ENCODE data around the gene RBM34.
"Not testable (repeated sequence)": the region's sequence is repeated elsewhere in the genome, so short reads cannot be mapped to it uniquely, and the experiment has no call there.

RBM34 gene

GRCh38 chr1:235168375-235168774 is 7.3 kb upstream of the RBM34 start:
- ChIA-PET POLR2A (ENCODE audit: low non-redundant PET) (no interaction called here), CTCF (interaction anchor here (0.7 kb wide), 1 partner anchor 278 kb away, joined by 6 read pairs; no protein-coding TSS in a partner anchor)
- no peak for TF ChIP-seq CTCF (conservative IDR thresholded peaks at IDR 0.05; ENCODE audit: low read depth)
- DNase-seq (ENCODE audit: low spot score) = no peak
- no peak overlapping the region for H3K27ac ChIP-seq

DNA sequence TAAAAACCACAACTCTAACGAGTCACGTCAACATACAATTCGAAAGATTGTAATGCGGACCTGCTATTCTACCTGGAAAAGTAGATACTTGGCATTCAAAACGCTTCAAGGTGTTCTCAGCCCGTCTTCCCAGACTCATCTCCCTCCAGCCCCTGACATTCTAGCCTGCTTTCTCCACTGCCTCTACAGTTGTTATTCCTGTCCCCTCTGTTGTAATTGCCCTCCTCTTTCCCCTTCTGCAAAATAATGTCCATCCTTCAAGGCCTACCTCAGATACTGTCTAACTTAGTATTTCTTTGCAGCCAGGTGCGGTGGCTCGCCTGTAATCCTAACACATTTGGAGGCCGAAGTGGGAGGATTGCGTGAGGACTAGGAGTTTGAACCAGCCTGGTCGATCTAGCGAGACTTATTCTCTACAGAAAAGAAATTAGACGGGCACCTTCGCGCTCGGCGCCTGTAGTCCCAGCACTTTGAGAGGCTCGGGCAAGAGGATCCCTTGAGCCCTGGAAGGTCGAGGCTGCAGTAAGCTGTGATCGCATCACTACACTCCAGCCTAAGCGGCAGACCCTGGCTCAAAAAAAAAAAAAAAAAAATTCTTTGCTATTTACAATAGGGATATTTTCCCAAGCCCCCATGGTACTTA is 756 bp upstream of the RBM34 start:
- DNase-seq (ENCODE audit: low spot score) = no peak
- H3K27ac ChIP-seq = peak overlapping the region; percentile 91
- ChIA-PET CTCF (no interaction called here), POLR2A (ENCODE audit: low non-redundant PET) (interaction anchor here (0.6 to 0.7 kb wide), 2 partner anchors 17 to 719 kb away, joined by 3 to 4 read pairs; no protein-coding TSS in a partner anchor)
- TF ChIP-seq CTCF (conservative IDR thresholded peaks at IDR 0.05; ENCODE audit: low read depth) = no peak

DNA sequence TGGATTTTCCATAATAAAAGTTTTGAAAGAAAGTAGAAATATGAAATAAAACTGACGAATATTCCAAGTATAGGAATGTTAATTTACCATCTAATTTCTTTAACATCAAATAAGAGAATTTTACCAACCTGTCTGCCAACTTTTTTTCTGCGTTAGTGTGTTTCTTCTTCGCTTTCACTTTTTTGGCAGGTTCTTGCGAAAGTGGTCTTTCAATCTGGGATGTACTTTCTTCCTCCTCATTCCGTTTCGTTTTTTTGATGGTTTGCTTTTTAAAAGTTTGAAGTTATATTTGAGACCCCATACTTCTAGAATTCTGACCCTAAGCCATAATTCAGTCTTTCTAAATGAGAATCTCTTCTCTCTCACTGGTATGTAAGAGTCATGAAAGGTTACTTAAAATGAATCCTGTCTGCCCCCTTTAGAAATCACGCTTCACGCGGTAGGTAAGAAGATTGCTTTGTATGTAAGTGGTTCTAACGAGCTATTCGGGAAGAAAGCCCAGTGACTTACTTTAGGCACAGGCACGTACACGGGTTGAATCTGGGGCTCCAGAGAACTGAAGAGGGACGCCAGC is 580 bp downstream of the RBM34 start:
- peak overlapping the region; percentile 91 for H3K27ac ChIP-seq
- TF ChIP-seq CTCF (conservative IDR thresholded peaks at IDR 0.05; ENCODE audit: low read depth) = no peak
- POLR2A ChIA-PET (ENCODE audit: low non-redundant PET) = interaction anchor here (0.6 to 0.7 kb wide), 3 partner anchors 26 to 255 kb away, joined by 3 read pairs; no protein-coding TSS in a partner anchor
- CTCF ChIA-PET = interaction anchor here (0.6 to 0.7 kb wide), 3 partner anchors 23 to 252 kb away, joined by 3 to 4 read pairs (median 3); no protein-coding TSS in a partner anchor
- DNase-seq (ENCODE audit: low spot score) = no peak

DNA sequence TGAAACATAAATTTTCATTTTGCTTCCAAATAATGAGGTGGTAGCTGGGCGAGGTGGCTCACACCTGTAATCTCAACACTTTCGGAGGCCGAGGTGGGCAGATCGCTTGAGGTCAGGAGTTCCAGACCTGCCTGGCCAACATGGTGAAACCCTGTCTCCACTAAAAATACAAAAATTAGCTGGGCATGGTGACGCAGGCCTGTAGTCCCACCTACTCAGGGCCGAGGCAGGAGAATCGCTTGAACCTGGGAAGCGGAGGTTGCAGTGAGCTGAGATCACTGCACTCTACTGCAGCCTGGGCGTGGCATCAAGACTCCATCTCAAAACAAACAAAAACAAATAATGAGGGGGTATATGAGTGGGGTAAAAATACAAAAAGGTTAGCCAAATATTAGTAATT is 1.1 kb downstream of the RBM34 start:
- DNase-seq (ENCODE audit: low spot score); CTCF ChIA-PET; POLR2A ChIA-PET (ENCODE audit: low non-redundant PET): not testable (repeated sequence)
- peak overlapping the region; percentile 50 for H3K27ac ChIP-seq

DNA sequence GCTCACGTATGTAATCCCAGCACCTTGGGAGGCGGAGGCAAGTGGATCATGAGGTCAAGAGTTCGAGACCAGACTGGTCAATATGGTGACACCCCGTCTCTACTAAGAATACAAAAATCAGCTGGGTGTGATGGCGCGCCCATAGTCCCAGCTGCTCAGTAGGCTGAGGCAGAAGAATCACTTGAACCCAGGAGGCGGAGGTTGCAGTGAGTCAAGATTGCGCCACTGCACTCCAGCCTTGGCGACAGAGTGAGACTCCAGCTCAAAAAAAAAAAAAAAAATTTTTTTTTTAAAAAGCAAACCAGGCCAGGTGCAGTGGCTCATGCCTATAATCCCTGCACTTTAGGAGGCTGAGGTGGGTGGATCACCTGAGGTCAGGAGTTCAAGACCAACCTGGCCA is 1.8 kb downstream of the RBM34 start:
- not testable (repeated sequence) for DNase-seq (ENCODE audit: low spot score)
- CTCF ChIA-PET = interaction anchor here (0.6 kb wide), 1 partner anchor 855 kb away, joined by 6 read pairs; no protein-coding TSS in a partner anchor
- 0 out of 2 replicates have a peak overlapping the region, but pooled peaks have one; percentile 5 for H3K27ac ChIP-seq
- POLR2A ChIA-PET (ENCODE audit: low non-redundant PET) = interaction anchor here (0.6 kb wide), 1 partner anchor 31 kb away, joined by 4 read pairs; the partner anchor contains the start of gene TOMM20

- H3K27ac ChIP-seq = 0 out of 2 replicates have a peak overlapping the region, but pooled peaks have one; percentile 5
- POLR2A ChIA-PET (ENCODE audit: low non-redundant PET) = interaction anchor here (0.6 kb wide), 1 partner anchor 30 kb away, joined by 4 read pairs; the partner anchor contains the start of gene TOMM20
- no peak for DNase-seq (ENCODE audit: low spot score)
- CTCF ChIA-PET = interaction anchor here (0.6 kb wide), 2 partner anchors 323 to 856 kb away, joined by 4 to 6 read pairs; no protein-coding TSS in a partner anchor
- TF ChIP-seq CTCF (conservative IDR thresholded peaks at IDR 0.05; ENCODE audit: low read depth) = no peak
These were observed 2.4 kb downstream of the RBM34 start for GRCh38 chr1:235158680-235159079.

DNA sequence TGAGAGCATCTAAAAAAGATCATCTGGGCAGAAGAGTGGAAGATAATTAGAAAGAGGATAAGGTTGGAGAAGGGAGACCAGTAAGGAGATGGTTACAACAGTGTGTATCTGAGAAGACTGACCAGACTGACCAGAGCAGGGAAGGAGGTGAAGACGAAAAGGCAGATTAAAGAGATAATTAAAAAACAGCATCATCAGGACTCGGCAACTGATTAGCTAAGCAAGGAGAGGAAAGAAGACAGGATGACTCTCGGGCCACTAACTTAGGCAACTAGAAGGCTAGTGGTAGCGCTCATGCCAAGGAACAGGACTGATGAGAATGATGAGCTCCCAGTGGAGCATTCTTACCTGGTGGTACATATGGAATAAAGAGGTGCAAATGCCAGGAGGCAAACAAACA is 3.9 kb downstream of the RBM34 start:
- DNase-seq (ENCODE audit: low spot score) = no peak
- POLR2A ChIA-PET (ENCODE audit: low non-redundant PET) = no interaction called here
- CTCF ChIA-PET = interaction anchor here (0.6 kb wide), 1 partner anchor 284 kb away, joined by 3 read pairs; no protein-coding TSS in a partner anchor
- no peak for TF ChIP-seq CTCF (conservative IDR thresholded peaks at IDR 0.05; ENCODE audit: low read depth)
- H3K27ac ChIP-seq = no peak overlapping the region
